HFF-Myc (cell line): ENCODE data around the gene AQP2.

Source experiments
- DNase-seq: peaks from one replicate; pipeline ENCODE4 v3.0.0-alpha.2; 2011; ENCODE audit warnings: low read depth; ENCODE audit errors: extremely low read depth
- H3K4me3 ChIP-seq: replicated peaks from 2 replicates; pipeline ENCODE4 v1.5.1; 2011; ENCODE audit warnings: low read depth, mild to moderate bottlenecking, control low read depth, low read length
- TF ChIP-seq, protein P1 (sequence below): IDR thresholded peaks from 2 replicates; pipeline ENCODE4 v1.5.1; 2012; ENCODE audit warnings: mild to moderate bottlenecking, low read depth, low read length, control low read depth; ENCODE audit errors: missing control alignments

AQP2 gene

GRCh38 chr12:50005175-50005574 lies 54.6 kb downstream of the AQP2 start:
- H3K4me3 ChIP-seq = no peak overlapping the region
- DNase-seq = no peak
- TF ChIP-seq, protein P1, sequence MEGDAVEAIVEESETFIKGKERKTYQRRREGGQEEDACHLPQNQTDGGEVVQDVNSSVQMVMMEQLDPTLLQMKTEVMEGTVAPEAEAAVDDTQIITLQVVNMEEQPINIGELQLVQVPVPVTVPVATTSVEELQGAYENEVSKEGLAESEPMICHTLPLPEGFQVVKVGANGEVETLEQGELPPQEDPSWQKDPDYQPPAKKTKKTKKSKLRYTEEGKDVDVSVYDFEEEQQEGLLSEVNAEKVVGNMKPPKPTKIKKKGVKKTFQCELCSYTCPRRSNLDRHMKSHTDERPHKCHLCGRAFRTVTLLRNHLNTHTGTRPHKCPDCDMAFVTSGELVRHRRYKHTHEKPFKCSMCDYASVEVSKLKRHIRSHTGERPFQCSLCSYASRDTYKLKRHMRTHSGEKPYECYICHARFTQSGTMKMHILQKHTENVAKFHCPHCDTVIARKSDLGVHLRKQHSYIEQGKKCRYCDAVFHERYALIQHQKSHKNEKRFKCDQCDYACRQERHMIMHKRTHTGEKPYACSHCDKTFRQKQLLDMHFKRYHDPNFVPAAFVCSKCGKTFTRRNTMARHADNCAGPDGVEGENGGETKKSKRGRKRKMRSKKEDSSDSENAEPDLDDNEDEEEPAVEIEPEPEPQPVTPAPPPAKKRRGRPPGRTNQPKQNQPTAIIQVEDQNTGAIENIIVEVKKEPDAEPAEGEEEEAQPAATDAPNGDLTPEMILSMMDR = no peak

GRCh38 chr12:50006280-50006679 lies 55.7 kb downstream of the AQP2 start:
- TF ChIP-seq, protein P1 = no peak

GRCh38 chr12:50006754-50007442 lies 56.4 kb downstream of the AQP2 start:
- no peak for DNase-seq

More at GRCh38 chr12:50006280-50006679, 55.7 kb downstream of the AQP2 start:
- DNase-seq = no peak
- no peak overlapping the region for H3K4me3 ChIP-seq

More at GRCh38 chr12:50006754-50007442, 56.4 kb downstream of the AQP2 start:
- no peak overlapping the region for H3K4me3 ChIP-seq
- TF ChIP-seq, protein P1 = no peak
